ENCODE measurements around the gene PARP3. TPM values are rescaled to one million over a fixed set of nuclear protein-coding genes. Genes with fewer than 3 reads are reported as not detected.
A peak's percentile ranks its signal among the peaks of the same experiment; 100 is the strongest.

PARP3 gene
- total and polyA plus RNA-seq, 9 of the 15 experiments (the other 6 are each of a cell fraction or from before 2014, with no cell fraction given), result 0.46 to 6.6 (median 4.5) TPM

DNA sequence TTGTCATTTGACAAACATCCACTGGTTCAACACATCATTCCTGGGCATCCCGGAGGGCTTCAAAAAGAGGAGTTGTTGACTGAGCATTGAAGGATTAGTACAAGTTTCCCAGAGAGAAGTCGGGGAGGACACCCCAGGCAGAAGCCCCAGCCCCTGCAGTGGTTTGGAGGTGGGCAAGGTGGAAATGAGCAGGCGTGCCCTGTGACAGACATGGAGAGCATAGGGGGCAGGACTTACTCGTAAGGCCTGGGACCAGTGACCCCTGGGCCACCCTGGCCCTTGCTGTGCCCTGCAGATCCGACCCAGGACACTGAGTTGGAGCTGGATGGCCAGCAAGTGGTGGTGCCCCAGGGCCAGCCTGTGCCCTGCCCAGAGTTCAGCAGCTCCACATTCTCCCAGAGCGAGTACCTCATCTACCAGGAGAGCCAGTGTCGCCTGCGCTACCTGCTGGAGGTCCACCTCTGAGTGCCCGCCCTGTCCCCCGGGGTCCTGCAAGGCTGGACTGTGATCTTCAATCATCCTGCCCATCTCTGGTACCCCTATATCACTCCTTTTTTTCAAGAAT is 5.9 kb downstream of the PARP3 start:
- POLR2A ChIA-PET, result interaction anchor here (0.5 to 1.5 kb wide), 4 partner anchors 13 to 65 kb away, joined by 3 to 4 read pairs (median 3); partner anchors contain the start of gene ABHD14B
- Histone ChIP-seq H3K4me2 (ENCODE audit: insufficient read depth, low read length) (no peak overlapping the region), H3K9me3 (replicated peaks; ENCODE audit: control insufficient read depth, insufficient read depth, low read depth, low read length) (no peaks in the 10 kb centered on the region), H3K4me1 (replicated peaks in 1 of 2; ENCODE audit: control insufficient read depth in 2 of 2, insufficient read depth in 2 of 2, low read length in 2 of 2) (peaks cover 3 to 11% of the 10 kb centered on the region in 2 experiments; a peak in 3 of 5 replicates), H3K9ac (ENCODE audit: insufficient read depth in 1 of 2, low read depth in 2 of 2, low read length in 2 of 2) (0 out of 4 replicates have a peak overlapping the region, but pooled peaks of 1 of the 2 experiments have one; percentile 45), H3K4me3 (no peak overlapping the region), H3K27ac (ENCODE audit: extremely low read depth, low read depth, low read length) (no peak overlapping the region), H3K36me3 (ENCODE audit: control insufficient read depth, insufficient read depth, low read length) (no peaks in the 10 kb centered on the region), H3K9me1 (ENCODE audit: control insufficient read depth, insufficient read depth, low read length) (no peaks in the 10 kb centered on the region), H3K27me3 (ENCODE audit: control insufficient read depth in 2 of 2, insufficient read depth in 2 of 2, low read length in 2 of 2) (no peaks in the 10 kb centered on the region), H4K20me1 (replicated peaks; ENCODE audit: control insufficient read depth, insufficient read depth, low read length) (no peaks in the 10 kb centered on the region), H3K79me2 (ENCODE audit: control insufficient read depth, insufficient read depth, low read length) (no peaks in the 10 kb centered on the region), H2AFZ (ENCODE audit: low read depth, low read length) (no peak overlapping the region)
- no peak for FAIRE-seq
- intact Hi-C loops (cut with micrococcal nuclease) (no loop called here), in situ Hi-C loops (cut with MboI) (no loop called here)
- CTCF ChIA-PET (ENCODE audit: low intra/inter-chr PET ratio), result no interaction called here
- WGBS (ENCODE audit: insufficient coverage, low coverage, missing lambda C conversion rate), result 60% methylated on average over 9 of the region's 10 CpGs
- BruUV-seq (replicated peaks), result no TSS peak
- no peak for DNase-seq (ENCODE audit: extremely low read depth in 1 of 4, low spot score in 3 of 4)
- no peak for ATAC-seq
- no peak for TF ChIP-seq POLR2G (IDR thresholded peaks at IDR 0.05; ENCODE audit: low read depth, low read length)
- TF ChIP-seq ZNF12 (CRISPR knock-in tag; IDR thresholded peaks at IDR 0.05), result no peak
- TF ChIP-seq HDAC3 (IDR thresholded peaks at IDR 0.05; ENCODE audit: borderline replicate concordance, partially characterized antibody), result no peak
- no peak for TF ChIP-seq TCF3 (CRISPR knock-in tag; IDR thresholded peaks at IDR 0.05)
- no peak for TF ChIP-seq HNRNPK (IDR thresholded peaks at IDR 0.05; ENCODE audit: low read depth, low read length, poor library complexity, severe bottlenecking)
- no peak for TF ChIP-seq COPS2 (conservative IDR thresholded peaks at IDR 0.05)
- TF ChIP-seq, protein P1, sequence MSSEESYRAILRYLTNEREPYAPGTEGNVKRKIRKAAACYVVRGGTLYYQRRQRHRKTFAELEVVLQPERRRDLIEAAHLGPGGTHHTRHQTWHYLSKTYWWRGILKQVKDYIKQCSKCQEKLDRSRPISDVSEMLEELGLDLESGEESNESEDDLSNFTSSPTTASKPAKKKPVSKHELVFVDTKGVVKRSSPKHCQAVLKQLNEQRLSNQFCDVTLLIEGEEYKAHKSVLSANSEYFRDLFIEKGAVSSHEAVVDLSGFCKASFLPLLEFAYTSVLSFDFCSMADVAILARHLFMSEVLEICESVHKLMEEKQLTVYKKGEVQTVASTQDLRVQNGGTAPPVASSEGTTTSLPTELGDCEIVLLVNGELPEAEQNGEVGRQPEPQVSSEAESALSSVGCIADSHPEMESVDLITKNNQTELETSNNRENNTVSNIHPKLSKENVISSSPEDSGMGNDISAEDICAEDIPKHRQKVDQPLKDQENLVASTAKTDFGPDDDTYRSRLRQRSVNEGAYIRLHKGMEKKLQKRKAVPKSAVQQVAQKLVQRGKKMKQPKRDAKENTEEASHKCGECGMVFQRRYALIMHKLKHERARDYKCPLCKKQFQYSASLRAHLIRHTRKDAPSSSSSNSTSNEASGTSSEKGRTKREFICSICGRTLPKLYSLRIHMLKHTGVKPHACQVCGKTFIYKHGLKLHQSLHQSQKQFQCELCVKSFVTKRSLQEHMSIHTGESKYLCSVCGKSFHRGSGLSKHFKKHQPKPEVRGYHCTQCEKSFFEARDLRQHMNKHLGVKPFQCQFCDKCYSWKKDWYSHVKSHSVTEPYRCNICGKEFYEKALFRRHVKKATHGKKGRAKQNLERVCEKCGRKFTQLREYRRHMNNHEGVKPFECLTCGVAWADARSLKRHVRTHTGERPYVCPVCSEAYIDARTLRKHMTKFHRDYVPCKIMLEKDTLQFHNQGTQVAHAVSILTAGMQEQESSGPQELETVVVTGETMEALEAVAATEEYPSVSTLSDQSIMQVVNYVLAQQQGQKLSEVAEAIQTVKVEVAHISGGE (CRISPR knock-in tag; IDR thresholded peaks at IDR 0.05), result no peak
- TF ChIP-seq SMARCA4 (IDR thresholded peaks at IDR 0.05), result no peak
- no peak for TF ChIP-seq KDM5B (IDR thresholded peaks at IDR 0.05; ENCODE audit: insufficient replicate concordance, low read depth, low read length)
- TF ChIP-seq CREB5 (CRISPR knock-in tag; IDR thresholded peaks at IDR 0.05), result no peak
- TF ChIP-seq ZNF184 (CRISPR knock-in tag; IDR thresholded peaks at IDR 0.05), result no peak
- no peak for TF ChIP-seq TSC22D4 (tag; IDR thresholded peaks at IDR 0.05)
- TF ChIP-seq, protein P2, sequence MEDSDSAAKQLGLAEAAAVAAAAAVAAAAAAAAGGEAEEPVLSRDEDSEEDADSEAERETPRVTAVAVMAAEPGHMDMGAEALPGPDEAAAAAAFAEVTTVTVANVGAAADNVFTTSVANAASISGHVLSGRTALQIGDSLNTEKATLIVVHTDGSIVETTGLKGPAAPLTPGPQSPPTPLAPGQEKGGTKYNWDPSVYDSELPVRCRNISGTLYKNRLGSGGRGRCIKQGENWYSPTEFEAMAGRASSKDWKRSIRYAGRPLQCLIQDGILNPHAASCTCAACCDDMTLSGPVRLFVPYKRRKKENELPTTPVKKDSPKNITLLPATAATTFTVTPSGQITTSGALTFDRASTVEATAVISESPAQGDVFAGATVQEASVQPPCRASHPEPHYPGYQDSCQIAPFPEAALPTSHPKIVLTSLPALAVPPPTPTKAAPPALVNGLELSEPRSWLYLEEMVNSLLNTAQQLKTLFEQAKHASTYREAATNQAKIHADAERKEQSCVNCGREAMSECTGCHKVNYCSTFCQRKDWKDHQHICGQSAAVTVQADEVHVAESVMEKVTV (CRISPR knock-in tag; IDR thresholded peaks at IDR 0.05), result no peak
- TF ChIP-seq EZH2 (IDR thresholded peaks at IDR 0.05; ENCODE audit: borderline replicate concordance, low read depth, low read length), result no peak
- TF ChIP-seq CBX3 (IDR thresholded peaks at IDR 0.05; ENCODE audit: borderline replicate concordance in 1 of 2, low read length in 2 of 2), result no peak
- no peak for TF ChIP-seq SNRNP70 (optimal IDR thresholded peaks at IDR 0.05; ENCODE audit: low read depth, low read length)
